Inflammatory macrophage treated with lipopolysaccharide for 1 hour (primary cell): ENCODE measurements around the gene QPRT.
"Not testable (repeated sequence)": the region's sequence is repeated elsewhere in the genome, so short reads cannot be mapped to it uniquely, and the experiment has no call there.

ENCODE experiments used
- DNase-seq, 2 donors: peaks; one replicate each; pipeline ENCODE4 v3.0.0-alpha.2; 2020 to 2022

The QPRT gene

GRCh38 chr16:29663016-29663806 lies 15.8 kb upstream of the QPRT start, which contains the start of gene SPN:
TSS of gene SPN (plus strand) at chr16:29663247. CDS start at chr16:29663729, 482 bp downstream.
- peak; percentile 38 to 51 for DNase-seq

GRCh38 chr16:29663807-29664090 lies 15.2 kb upstream of the QPRT start:
- DNase-seq, result no peak

GRCh38 chr16:29664091-29664921 lies 14.7 kb upstream of the QPRT start:
- DNase-seq, result peak; percentile 54 to 60

GRCh38 chr16:29665294-29666077 lies 13.5 kb upstream of the QPRT start:
- DNase-seq, result no peak

- DNase-seq, result peak in 1 of 2 donors; percentile 46
Observed at GRCh38 chr16:29667322-29667610, 11.7 kb upstream of the QPRT start.

GRCh38 chr16:29667755-29668154 lies 11.2 kb upstream of the QPRT start:
- DNase-seq, result no peak

- DNase-seq, result no peak
Observed at GRCh38 chr16:29668267-29668666, 10.7 kb upstream of the QPRT start.

- no peak for DNase-seq
Observed at GRCh38 chr16:29673501-29673900, 5.5 kb upstream of the QPRT start.

GRCh38 chr16:29674188-29674587 lies 4.8 kb upstream of the QPRT start:
- DNase-seq, result peak; percentile 71 to 88

GRCh38 chr16:29675811-29676643 lies 3.0 kb upstream of the QPRT start:
- peak; percentile 64 to 71 for DNase-seq

GRCh38 chr16:29676989-29677785 lies 1.8 kb upstream of the QPRT start:
- peak; percentile 64 to 71 for DNase-seq

GRCh38 chr16:29680180-29680598 lies 1.2 kb downstream of the QPRT start:
- DNase-seq, result no peak

- DNase-seq, result no peak
Observed at GRCh38 chr16:29683543-29684090, 4.6 kb downstream of the QPRT start.

- DNase-seq, result no peak
Observed at GRCh38 chr16:29684679-29685078, 5.7 kb downstream of the QPRT start.

- no peak for DNase-seq
Observed at GRCh38 chr16:29686740-29687332, 7.9 kb downstream of the QPRT start.

GRCh38 chr16:29687755-29688154 lies 8.8 kb downstream of the QPRT start:
- DNase-seq, result no peak

GRCh38 chr16:29688172-29688571 lies 9.2 kb downstream of the QPRT start:
- DNase-seq, result no peak

GRCh38 chr16:29689490-29690351 lies 10.7 kb downstream of the QPRT start:
- not testable (repeated sequence) for DNase-seq

GRCh38 chr16:29692606-29693005 lies 13.6 kb downstream of the QPRT start:
- DNase-seq, result not testable (repeated sequence)
